Jurkat, Clone E6-1 (cell line): ENCODE measurements around the gene COMP.
A peak's percentile ranks its signal among the peaks of the same experiment; 100 is the strongest.

ENCODE experiments used
- DNase-seq: peaks from one replicate; pipeline ENCODE4 v3.0.0-alpha.2; 2011; ENCODE audit warnings: low read depth, low spot score
- H3K4me3 ChIP-seq: 2 replicates; pipeline ENCODE4 v1.5.1; 2011; ENCODE audit warnings: mild to moderate bottlenecking, low read length, control low read depth, moderate library complexity

COMP gene

GRCh38 chr19:18788529-18789421 is 2.3 kb downstream of the COMP start:
- no peak for DNase-seq
- no peak overlapping the region for H3K4me3 ChIP-seq

- peak overlapping the region; percentile 11 for H3K4me3 ChIP-seq
- DNase-seq = peak; percentile 43
Observed at GRCh38 chr19:18785179-18786124, 5.7 kb downstream of the COMP start.

GRCh38 chr19:18784786-18785120 is 6.4 kb downstream of the COMP start:
- H3K4me3 ChIP-seq = no peak overlapping the region

GRCh38 chr19:18783958-18784785 is 6.9 kb downstream of the COMP start:
- no peak for DNase-seq

More at GRCh38 chr19:18784786-18785120, 6.4 kb downstream of the COMP start:
- DNase-seq = no peak

GRCh38 chr19:18782559-18783225 is 8.4 kb downstream of the COMP start:
- no peak for DNase-seq
- no peak overlapping the region for H3K4me3 ChIP-seq

More at GRCh38 chr19:18783958-18784785, 6.9 kb downstream of the COMP start:
- H3K4me3 ChIP-seq = no peak overlapping the region

GRCh38 chr19:18781885-18782527 is 9.1 kb downstream of the COMP start:
- no peak overlapping the region for H3K4me3 ChIP-seq
- no peak for DNase-seq

- DNase-seq = no peak
- no peak overlapping the region for H3K4me3 ChIP-seq
Observed at GRCh38 chr19:18781047-18781600, 10.0 kb downstream of the COMP start.

- no peak for DNase-seq
- no peak overlapping the region for H3K4me3 ChIP-seq
Observed at GRCh38 chr19:18780631-18781030, 10.5 kb downstream of the COMP start.

GRCh38 chr19:18780081-18780480 is 11.0 kb downstream of the COMP start:
- no peak for DNase-seq
- no peak overlapping the region for H3K4me3 ChIP-seq

- H3K4me3 ChIP-seq = no peak overlapping the region
- no peak for DNase-seq
Observed at GRCh38 chr19:18778826-18779495, 12.1 kb downstream of the COMP start.

- no peak for DNase-seq
- H3K4me3 ChIP-seq = no peak overlapping the region
Observed at GRCh38 chr19:18778076-18778389, 13.1 kb downstream of the COMP start.

- H3K4me3 ChIP-seq = no peak overlapping the region
- no peak for DNase-seq
Observed at GRCh38 chr19:18777301-18778075, 13.6 kb downstream of the COMP start.

- no peak overlapping the region for H3K4me3 ChIP-seq
- DNase-seq = no peak
Observed at GRCh38 chr19:18776736-18777135, 14.4 kb downstream of the COMP start.

GRCh38 chr19:18776288-18776594 is 14.9 kb downstream of the COMP start:
- H3K4me3 ChIP-seq = no peak overlapping the region
- no peak for DNase-seq

GRCh38 chr19:18775586-18776287 is 15.4 kb downstream of the COMP start:
- no peak for DNase-seq
- no peak overlapping the region for H3K4me3 ChIP-seq

- no peak overlapping the region for H3K4me3 ChIP-seq
- no peak for DNase-seq
Observed at GRCh38 chr19:18774782-18775444, 16.2 kb downstream of the COMP start.
